Neural crest cell (in vitro differentiated cells): ENCODE data around the gene TMPRSS13. TPM values are rescaled to one million over a fixed set of nuclear protein-coding genes. Genes with fewer than 3 reads are reported as not detected.

Experiments
- DNase-seq: peaks from one replicate; pipeline ENCODE4 v3.0.0; 2021; ENCODE audit warnings: low read depth, mixed read lengths, low spot score
- H3K27ac Mint-ChIP-seq: one replicate; pipeline ENCODE4 v1.8.0; 2021; ENCODE audit warnings: mild to moderate bottlenecking, mixed read lengths; ENCODE audit not compliant: unreplicated experiment
- H3K27me3 Mint-ChIP-seq: 2 replicates; pipeline ENCODE4 v1.8.0; 2021; ENCODE audit warnings: low read depth, mild to moderate bottlenecking, mixed read lengths
- H3K36me3 Mint-ChIP-seq: 2 replicates; pipeline ENCODE4 v1.8.0; 2021; ENCODE audit warnings: low read depth, mild to moderate bottlenecking, mixed read lengths
- H3K4me1 Mint-ChIP-seq: 2 replicates; pipeline ENCODE4 v1.8.0; 2021; ENCODE audit warnings: mixed read lengths
- H3K4me3 Mint-ChIP-seq: one replicate; pipeline ENCODE4 v1.8.0; 2021; ENCODE audit warnings: mild to moderate bottlenecking, mixed read lengths
- H3K9me3 Mint-ChIP-seq: 2 replicates; pipeline ENCODE4 v1.8.0; 2021; ENCODE audit warnings: mixed read lengths
- total RNA-seq: library from RNA; stranded (reverse); gene quantifications from 2 replicates; pipeline ENCODE4 v1.2.1, GENCODE V29; 2021
- TF ChIP-seq, protein P1 (sequence below): fragments of 200-600 bp; sonication (generic); conservative IDR thresholded peaks from 2 replicates; pipeline ENCODE4 v1.5.0; 2021; ENCODE audit warnings: antibody characterized with exemption, mild to moderate bottlenecking

Gene TMPRSS13
- total RNA-seq, 1 donor from 2014 or later, result not detected

DNA sequence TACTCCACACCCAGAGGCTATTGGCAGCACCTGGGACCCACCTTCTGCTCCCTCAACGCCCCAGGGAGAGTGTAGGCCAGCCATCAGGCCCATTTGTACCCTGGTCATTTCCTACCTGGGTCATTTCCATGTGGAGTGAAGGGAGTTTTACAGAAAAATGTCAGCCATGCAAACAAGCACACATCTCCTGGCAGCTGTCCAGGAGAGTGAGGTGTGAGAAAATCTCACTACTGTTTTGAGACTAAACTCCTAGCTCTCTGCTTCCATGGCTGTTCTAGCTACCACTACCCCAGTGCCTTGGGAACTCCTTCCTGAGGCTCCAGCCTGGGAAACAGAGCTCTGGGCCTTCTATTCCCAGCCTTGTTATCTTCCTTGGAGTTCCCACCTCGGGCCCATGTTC is 2.8 kb upstream of the TMPRSS13 start:
- H3K36me3 Mint-ChIP-seq, result no peaks in the 10 kb centered on the region
- H3K27ac Mint-ChIP-seq, result no peak overlapping the region
- H3K4me1 Mint-ChIP-seq, result peaks cover 10% of the 10 kb centered on the region
- no peak for DNase-seq
- no peaks in the 10 kb centered on the region for H3K9me3 Mint-ChIP-seq
- no peaks in the 10 kb centered on the region for H3K27me3 Mint-ChIP-seq
- H3K4me3 Mint-ChIP-seq, result no peak overlapping the region
- TF ChIP-seq, protein P1, sequence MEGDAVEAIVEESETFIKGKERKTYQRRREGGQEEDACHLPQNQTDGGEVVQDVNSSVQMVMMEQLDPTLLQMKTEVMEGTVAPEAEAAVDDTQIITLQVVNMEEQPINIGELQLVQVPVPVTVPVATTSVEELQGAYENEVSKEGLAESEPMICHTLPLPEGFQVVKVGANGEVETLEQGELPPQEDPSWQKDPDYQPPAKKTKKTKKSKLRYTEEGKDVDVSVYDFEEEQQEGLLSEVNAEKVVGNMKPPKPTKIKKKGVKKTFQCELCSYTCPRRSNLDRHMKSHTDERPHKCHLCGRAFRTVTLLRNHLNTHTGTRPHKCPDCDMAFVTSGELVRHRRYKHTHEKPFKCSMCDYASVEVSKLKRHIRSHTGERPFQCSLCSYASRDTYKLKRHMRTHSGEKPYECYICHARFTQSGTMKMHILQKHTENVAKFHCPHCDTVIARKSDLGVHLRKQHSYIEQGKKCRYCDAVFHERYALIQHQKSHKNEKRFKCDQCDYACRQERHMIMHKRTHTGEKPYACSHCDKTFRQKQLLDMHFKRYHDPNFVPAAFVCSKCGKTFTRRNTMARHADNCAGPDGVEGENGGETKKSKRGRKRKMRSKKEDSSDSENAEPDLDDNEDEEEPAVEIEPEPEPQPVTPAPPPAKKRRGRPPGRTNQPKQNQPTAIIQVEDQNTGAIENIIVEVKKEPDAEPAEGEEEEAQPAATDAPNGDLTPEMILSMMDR, result no peak

DNA sequence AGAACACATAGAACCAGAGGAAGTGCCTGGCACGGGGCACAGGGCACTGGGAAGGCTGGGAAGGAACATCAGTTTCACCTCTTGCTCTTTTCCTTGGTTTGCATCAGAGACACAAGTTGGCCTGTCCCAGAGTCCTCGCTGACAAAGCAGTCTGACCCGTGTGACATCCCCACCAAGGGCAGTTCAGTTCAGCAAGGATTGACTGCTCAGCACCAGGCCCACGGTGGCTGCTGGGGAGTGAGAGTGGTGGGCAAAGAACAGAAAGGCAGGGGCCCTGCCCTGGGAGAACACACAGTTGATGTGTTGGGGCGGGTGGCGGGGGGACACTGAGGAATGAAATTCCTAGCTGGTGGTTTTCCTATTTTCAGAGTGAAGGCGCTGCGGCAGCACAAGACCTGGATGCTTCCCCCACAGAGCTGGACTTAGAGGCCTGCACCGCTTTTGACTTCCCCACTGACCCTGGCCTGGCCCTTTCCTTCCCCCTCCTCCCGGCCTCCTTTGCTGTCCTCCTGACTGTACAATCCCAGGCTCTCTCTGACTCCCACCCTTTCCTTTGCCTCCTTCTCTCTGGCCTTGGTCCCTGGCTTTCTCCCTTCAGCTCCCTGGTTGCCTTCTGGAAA is 2.2 kb upstream of the TMPRSS13 start:
- TF ChIP-seq, protein P1, result no peak
- H3K4me3 Mint-ChIP-seq, result no peak overlapping the region
- H3K27ac Mint-ChIP-seq, result no peak overlapping the region
- H3K27me3 Mint-ChIP-seq, result no peaks in the 10 kb centered on the region
- no peak for DNase-seq
- H3K9me3 Mint-ChIP-seq, result no peaks in the 10 kb centered on the region
- H3K4me1 Mint-ChIP-seq, result peaks cover 10% of the 10 kb centered on the region
- no peaks in the 10 kb centered on the region for H3K36me3 Mint-ChIP-seq

DNA sequence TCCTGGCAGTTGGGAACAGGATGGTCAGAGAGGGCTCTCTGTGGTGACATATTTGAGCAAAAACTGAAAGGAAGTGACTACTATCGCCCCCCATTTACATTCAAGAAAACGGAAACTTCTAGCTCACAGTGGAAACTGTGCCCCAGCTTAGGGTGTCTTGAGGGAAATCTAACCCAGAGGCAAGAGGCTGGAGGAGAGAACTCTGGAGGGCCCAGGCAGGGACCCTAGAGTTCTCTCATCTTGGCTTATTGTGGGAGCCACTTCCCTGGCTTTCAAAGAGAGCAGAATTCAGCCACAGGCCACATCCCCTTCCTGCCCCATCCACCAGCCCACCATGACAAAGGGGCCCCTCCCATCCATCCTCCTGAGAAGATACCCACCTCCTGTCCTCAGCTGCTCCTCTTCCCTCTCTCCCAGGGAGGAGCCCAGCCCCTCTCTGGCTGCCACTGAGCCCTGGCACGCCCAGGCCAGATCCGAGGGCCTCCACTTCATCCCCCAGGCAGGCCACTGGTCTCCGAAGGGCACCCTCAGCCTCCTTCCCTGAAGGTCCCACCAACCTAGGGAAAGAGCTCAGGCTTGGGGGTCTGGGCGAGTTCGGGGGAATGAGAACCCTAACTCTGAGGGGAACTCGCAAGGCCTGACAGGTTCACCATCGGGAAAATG is 1.6 kb upstream of the TMPRSS13 start:
- Mint-ChIP-seq H3K4me3 (no peak overlapping the region), H3K4me1 (peaks cover 10% of the 10 kb centered on the region), H3K36me3 (no peaks in the 10 kb centered on the region), H3K27ac (peak overlapping the region; percentile 83), H3K9me3 (no peaks in the 10 kb centered on the region), H3K27me3 (no peaks in the 10 kb centered on the region)
- TF ChIP-seq, protein P1, result no peak
- no peak for DNase-seq

DNA sequence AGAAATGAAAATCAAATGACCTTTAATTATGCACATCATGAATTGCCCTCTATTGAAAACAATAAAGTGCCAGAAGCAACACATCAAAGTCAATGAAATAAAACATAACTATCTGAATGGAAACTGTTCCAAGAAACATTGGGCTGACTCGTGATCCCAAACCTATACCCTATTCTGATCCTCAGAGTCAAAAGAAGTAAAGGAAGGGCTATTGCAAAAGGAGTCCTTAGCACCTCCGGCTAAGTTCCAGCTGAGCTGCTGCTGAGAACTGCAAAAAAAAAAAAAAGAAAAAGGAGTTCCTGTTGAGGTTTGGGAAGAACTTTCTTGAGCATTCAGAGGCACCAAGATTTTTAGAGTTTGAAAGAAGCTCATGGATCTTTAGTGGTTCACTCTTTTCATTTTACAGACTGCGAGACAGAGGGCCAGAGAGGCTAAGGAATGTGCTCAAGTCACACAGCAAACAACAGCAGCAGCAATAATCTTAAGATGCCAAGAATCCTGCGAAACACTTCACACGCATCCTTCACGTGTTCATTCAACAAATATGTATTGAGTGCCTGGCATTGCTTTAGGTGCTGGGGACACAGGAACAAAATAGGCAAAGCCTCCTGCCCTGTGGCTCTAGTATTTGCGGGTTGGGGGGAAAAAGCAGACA is 841 bp upstream of the TMPRSS13 start:
- Mint-ChIP-seq H3K36me3 (no peaks in the 10 kb centered on the region), H3K4me3 (no peak overlapping the region), H3K9me3 (no peaks in the 10 kb centered on the region), H3K27me3 (no peaks in the 10 kb centered on the region), H3K27ac (peak overlapping the region; percentile 83), H3K4me1 (peaks cover 12% of the 10 kb centered on the region)
- TF ChIP-seq, protein P1, result no peak
- DNase-seq, result no peak

DNA sequence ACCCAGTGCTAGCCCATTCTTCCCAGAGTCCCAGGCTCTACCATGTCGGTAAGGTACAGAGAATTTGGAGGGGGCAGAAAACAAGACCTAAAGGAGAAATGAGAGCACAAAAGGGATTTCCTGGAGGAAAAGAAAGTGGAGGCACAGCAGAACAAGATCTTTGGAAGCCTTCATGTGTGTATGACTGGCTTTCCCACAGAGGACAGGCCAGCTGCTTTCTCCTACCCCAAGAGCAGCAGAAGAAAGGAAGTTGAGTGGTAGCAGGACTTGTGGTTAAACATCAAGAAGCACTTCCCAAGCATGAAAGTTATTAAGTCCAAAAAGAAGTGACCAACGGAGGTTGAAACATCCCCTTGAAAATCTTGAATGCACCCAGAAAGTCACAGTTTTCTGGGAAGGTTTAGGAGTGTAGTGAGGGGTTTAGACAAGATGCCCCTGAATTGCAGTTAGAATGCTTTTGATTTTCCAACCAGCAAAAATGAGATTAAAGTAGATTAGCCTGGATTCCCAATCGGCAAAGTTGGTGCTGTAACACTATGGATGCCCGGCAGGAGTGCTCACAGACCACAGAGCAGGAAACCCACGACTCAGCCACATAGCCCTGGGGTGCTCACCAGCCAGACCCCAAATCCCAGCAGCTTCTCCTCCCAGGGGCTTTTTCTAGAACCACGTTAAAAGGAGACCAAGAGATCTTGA is 608 bp downstream of the TMPRSS13 start:
- peaks cover 14% of the 10 kb centered on the region for H3K4me1 Mint-ChIP-seq
- no peaks in the 10 kb centered on the region for H3K27me3 Mint-ChIP-seq
- DNase-seq, result no peak
- H3K4me3 Mint-ChIP-seq, result no peak overlapping the region
- no peaks in the 10 kb centered on the region for H3K36me3 Mint-ChIP-seq
- H3K27ac Mint-ChIP-seq, result no peak overlapping the region
- H3K9me3 Mint-ChIP-seq, result no peaks in the 10 kb centered on the region
- TF ChIP-seq, protein P1, result no peak
